NT2/D1 (cell line): ENCODE measurements around the gene PRRG2.

Experiments
- DNase-seq: peaks from one replicate; pipeline ENCODE4 v3.0.0-alpha.2; 2011; ENCODE audit warnings: low read depth, low spot score
- H3K27me3 ChIP-seq: 2 replicates; pipeline ENCODE4 v1.6.0; 2011; ENCODE audit warnings: mild to moderate bottlenecking; ENCODE audit not compliant: insufficient read length, insufficient read depth
- H3K36me3 ChIP-seq: 2 replicates; pipeline ENCODE4 v1.6.1; 2011; ENCODE audit warnings: mild to moderate bottlenecking, low read length, mixed read lengths; ENCODE audit not compliant: insufficient read depth, insufficient read length
- H3K4me1 ChIP-seq: 2 replicates; pipeline ENCODE4 v1.5.1; 2011; ENCODE audit not compliant: insufficient read depth, insufficient read length
- H3K4me3 ChIP-seq: 2 replicates; pipeline ENCODE4 v1.5.1; 2011; ENCODE audit warnings: low read depth; ENCODE audit not compliant: insufficient read length
- H3K9ac ChIP-seq: 2 replicates; pipeline ENCODE4 v1.6.0; 2011; ENCODE audit warnings: low read depth; ENCODE audit not compliant: insufficient read length
- H3K9me3 ChIP-seq: 2 replicates; pipeline ENCODE4 v1.5.1; 2011; ENCODE audit warnings: mild to moderate bottlenecking, low read length; ENCODE audit not compliant: insufficient read depth
- SUZ12 ChIP-seq: IDR thresholded peaks from 2 replicates; pipeline ENCODE4 v1.6.1; 2011; ENCODE audit not compliant: insufficient read length, insufficient read depth; ENCODE audit errors: extremely low read depth
- YY1 ChIP-seq: IDR thresholded peaks from 2 replicates; pipeline ENCODE4 v1.6.1; 2011; ENCODE audit not compliant: insufficient read length, insufficient read depth
- ZNF274 ChIP-seq: IDR thresholded peaks from 2 replicates; pipeline ENCODE4 v1.6.1; 2011; ENCODE audit warnings: mild to moderate bottlenecking, low read depth, low read length

Gene PRRG2

DNA sequence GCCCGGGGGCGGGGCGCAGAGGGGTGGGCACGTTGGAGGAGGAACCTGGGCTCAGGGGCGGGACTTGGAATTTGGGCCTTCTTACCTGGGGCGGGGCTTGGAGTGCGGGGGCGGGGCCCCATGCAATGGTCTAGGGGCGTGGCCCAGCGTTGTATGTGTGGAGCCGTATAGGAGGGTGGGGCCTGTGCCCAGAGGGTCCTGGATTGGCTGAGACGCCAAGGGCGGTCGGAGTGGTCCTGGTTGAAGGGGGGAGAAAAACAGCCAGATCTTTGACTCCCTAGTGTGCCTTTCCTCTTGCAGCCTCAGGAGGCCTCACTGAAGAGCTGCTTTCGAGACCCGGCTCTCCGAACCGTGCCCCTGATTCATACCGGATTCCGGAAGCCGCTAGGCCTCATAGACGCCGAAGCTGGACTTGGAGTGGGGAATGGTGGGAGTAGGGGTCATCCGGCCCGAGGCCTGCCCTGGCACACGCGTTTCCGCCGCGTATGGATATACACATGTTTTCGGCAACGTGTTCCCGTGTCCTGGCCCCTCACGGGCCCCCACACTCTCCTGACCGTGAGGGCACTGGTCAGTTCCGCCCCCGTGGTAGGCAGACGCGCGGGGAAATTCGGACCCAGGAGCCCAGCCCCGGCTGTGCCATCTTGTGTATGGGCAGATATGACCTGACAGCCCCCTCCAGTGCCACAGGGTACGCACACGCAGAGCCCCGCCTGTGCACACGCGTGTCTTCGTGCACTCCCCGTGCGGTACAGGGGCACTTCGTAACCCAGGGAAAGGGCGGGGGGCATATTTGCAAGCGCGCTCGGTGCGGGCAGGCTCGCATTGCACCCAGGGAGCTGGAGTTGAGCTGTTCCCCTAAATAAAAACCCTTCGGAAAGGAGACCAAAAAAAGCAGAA is 9.2 kb downstream of the PRRG2 start:
- no peaks in the 10 kb centered on the region for H3K27me3 ChIP-seq
- no peak for TF ChIP-seq YY1
- TF ChIP-seq SUZ12: no peak
- TF ChIP-seq ZNF274: no peak
- peak overlapping the region; percentile 99 for H3K9ac ChIP-seq
- DNase-seq: peak; percentile 92
- peaks cover 6% of the 10 kb centered on the region for H3K4me1 ChIP-seq
- peak overlapping the region; percentile 87 for H3K4me3 ChIP-seq
- no peaks in the 10 kb centered on the region for H3K9me3 ChIP-seq
- peaks cover 14% of the 10 kb centered on the region for H3K36me3 ChIP-seq

DNA sequence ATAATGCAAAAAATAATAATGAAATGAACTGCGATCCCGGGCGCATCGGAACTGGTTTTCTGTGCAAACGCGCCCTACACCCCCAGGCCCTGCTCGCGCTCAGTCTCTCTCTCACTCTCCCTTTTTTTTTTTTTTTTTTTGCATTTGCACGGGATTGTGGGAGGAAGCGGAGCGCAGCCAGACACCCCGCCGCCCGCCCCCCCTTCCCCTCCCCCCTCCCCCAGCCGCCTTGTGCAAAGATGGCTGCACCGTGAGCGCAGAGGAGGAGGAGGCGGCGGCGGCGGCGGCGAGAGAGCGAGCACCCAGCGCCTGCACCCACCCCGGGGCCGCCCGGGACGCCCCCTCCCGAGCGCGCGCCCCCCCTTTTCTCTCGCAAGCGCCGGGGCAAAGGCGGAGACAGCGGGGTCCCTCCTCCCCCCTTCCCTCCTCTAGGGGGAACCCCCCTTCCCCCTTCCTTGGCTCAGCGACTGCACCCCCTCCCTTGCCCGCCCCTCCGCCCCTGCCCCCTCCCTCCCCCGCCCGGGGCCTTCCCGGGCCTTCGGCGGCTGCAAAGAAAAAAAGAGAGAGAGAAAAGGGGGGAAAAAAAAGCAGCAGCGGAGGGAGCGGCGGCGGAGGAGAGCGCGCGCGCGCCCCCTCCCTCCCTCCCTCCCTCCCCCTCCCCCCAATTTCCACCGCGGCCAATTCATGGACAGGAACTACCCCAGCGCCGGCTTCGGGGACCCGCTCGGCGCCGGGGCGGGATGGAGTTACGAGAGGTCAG is 10.0 kb downstream of the PRRG2 start, which contains the start of gene PRR12:
Gene PRR12, plus strand, starts transcription at position 212 of the 760 bp plus-strand sequence. Its CDS starts 473 bp downstream, at position 685.
- TF ChIP-seq ZNF274 (no peak), YY1 (no peak), SUZ12 (no peak)
- DNase-seq: no peak
- no peaks in the 10 kb centered on the region for H3K9me3 ChIP-seq
- peak within 1 kb of the TSS; percentile 99 for H3K9ac ChIP-seq
- H3K27me3 ChIP-seq: no peaks in the 10 kb centered on the region
- H3K36me3 ChIP-seq: peaks cover 19% of the 10 kb centered on the region
- peaks cover 3% of the 10 kb centered on the region for H3K4me1 ChIP-seq
- peak within 1 kb of the TSS; percentile 88 for H3K4me3 ChIP-seq

DNA sequence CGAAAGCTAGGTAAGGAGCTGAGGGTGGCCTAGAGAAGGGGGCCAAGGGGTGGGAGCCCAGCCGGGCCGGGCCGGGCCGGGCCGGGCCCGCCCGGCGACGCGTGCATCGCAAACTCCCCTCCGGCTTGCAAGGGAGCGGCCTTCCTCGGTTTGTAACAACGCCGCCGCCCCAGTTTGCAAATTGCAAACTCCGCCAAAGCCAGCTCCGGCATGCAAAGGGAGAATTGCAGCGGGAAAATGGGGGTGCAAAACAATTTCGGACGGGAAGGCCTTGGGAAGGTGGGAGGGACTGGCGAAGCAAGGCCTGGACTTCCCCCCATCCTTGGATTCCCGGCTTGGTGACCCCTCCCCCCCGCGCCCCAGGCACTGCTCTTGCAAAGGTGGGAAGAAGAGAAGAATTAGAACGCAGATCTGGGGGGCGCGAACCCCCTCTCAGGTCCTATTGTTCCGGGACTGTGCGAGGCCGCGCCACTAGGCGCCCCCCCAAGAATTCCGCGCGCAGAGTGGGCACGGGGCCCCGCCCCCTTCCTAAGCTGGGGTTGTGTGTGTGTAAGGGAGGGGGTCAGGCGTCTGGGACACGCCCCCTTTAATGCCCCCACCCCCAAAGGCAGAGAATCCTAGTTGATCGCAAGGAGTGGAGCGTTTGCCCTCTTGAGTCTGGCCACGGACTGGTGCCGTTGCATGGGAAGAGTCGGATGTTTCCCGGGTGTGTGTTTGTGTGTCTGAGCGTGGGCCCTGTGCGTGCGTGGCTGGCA is 10.8 kb downstream of the PRRG2 start:
- H3K4me3 ChIP-seq: peak overlapping the region; percentile 88
- H3K27me3 ChIP-seq: no peaks in the 10 kb centered on the region
- peak overlapping the region; percentile 94 for H3K9ac ChIP-seq
- TF ChIP-seq ZNF274 (no peak), YY1 (no peak), SUZ12 (no peak)
- H3K9me3 ChIP-seq: no peaks in the 10 kb centered on the region
- H3K36me3 ChIP-seq: peaks cover 24% of the 10 kb centered on the region
- DNase-seq: no peak
- H3K4me1 ChIP-seq: peaks cover 3% of the 10 kb centered on the region

DNA sequence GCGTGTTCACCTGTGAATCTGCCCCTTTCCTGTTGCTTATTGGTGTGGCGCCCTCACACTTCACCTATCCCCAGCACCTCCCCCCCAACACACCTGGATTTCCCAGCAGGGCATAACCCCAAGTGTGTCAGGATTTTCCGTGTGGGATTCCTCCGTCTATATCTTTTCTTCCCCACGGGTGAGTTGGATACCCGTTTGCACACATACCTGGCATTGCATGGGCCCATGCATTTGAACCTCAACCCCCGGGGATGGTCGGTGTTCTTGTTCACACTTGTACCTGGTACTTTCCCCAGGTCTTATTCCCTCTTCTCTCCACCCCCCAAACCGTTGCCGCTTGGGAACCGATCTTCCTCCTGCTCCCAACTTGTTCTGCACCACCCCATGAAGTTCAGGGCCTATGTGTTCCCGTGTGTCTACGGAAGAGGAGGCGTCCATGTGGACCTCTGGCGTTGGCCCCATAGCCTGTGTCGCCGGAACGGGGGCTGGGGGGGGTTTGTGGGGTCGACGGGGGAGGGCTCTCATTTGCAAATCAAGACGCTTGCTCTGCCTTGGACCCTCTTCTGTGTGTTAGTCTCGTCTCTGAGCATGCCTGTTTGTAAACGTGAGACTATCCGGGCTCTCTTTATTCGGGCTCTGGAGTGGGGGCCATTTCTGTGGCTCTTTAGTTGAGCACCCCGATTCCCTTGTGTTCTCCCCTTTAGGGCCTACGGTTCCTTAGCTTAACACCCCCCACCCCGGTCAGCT is 11.5 kb downstream of the PRRG2 start:
- TF ChIP-seq ZNF274: no peak
- TF ChIP-seq YY1: no peak
- no peak for TF ChIP-seq SUZ12

DNA sequence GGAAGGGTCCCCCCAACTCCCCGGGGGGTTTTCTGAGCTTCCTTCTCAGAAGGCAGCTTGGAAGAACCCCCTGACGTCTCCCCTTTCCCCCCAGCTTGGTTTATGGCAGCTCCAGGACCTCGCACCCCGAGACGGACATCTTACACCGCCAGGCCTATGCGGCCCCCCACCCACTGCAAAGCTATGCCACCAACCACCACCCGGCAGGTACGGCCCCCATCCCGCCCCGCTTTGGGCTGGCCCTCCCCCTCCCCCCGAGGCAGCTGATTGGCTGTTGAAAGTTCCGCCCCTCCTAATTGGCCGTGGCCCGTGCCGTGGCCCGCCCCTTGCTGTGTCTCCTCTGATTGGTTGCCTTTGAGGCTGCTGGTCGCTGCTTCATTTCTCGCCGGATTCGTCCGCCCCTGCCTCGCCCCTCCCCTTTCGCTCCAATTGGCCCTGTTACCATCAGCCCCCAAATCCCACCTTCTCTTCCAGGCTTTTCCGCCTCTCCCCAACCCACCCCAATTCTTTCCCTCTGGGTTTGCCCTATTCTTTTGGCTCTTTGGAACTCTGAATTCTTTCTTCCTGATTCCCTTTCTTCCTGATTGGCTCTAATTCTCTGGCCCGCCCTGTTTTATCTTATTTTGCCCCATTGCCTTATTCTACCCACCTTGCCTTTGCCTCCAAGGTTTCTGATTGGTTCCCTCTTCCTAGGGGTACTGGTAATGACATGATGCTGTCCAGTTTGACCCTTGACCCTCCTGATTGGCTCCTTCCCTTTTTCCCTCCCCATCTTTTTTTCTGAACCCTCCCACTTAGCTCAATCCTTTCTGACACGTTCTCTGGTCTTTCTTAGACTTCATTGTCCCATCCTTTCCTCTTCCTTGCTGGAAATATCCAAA is 12.4 kb downstream of the PRRG2 start:
- peak overlapping the region; percentile 88 for H3K4me3 ChIP-seq
- peaks cover 3% of the 10 kb centered on the region for H3K4me1 ChIP-seq
- no peaks in the 10 kb centered on the region for H3K27me3 ChIP-seq
- H3K36me3 ChIP-seq: peaks cover 38% of the 10 kb centered on the region
- no peak for TF ChIP-seq ZNF274
- TF ChIP-seq YY1: no peak
- no peak for TF ChIP-seq SUZ12
- peak overlapping the region; percentile 94 for H3K9ac ChIP-seq
- H3K9me3 ChIP-seq: no peaks in the 10 kb centered on the region
- peak; percentile 77 for DNase-seq

More for the DNA sequence above, 11.5 kb downstream of the PRRG2 start:
- Histone ChIP-seq H3K36me3 (peaks cover 32% of the 10 kb centered on the region), H3K9me3 (no peaks in the 10 kb centered on the region), H3K4me1 (peaks cover 3% of the 10 kb centered on the region), H3K9ac (peak overlapping the region; percentile 94), H3K4me3 (peak overlapping the region; percentile 88), H3K27me3 (no peaks in the 10 kb centered on the region)
- DNase-seq: no peak
